ENCODE measurements around the gene ADAT1. TPM values are rescaled to one million over a fixed set of nuclear protein-coding genes. Genes with fewer than 3 reads are reported as not detected.

ADAT1 gene, protein sequence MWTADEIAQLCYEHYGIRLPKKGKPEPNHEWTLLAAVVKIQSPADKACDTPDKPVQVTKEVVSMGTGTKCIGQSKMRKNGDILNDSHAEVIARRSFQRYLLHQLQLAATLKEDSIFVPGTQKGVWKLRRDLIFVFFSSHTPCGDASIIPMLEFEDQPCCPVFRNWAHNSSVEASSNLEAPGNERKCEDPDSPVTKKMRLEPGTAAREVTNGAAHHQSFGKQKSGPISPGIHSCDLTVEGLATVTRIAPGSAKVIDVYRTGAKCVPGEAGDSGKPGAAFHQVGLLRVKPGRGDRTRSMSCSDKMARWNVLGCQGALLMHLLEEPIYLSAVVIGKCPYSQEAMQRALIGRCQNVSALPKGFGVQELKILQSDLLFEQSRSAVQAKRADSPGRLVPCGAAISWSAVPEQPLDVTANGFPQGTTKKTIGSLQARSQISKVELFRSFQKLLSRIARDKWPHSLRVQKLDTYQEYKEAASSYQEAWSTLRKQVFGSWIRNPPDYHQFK
- total RNA-seq: 100 to 1,000 TPM in 1 of 7 donors, 10 to 100 TPM in 6; 42.5 to 120 (median 65.5) TPM
- 10 to 100 TPM; 13.2 to 18.3 (median 14.5) TPM for polyA plus RNA-seq
- long read RNA-seq, donor 1, partial matches to known transcripts: 0 of 3 reads
- long read RNA-seq, donor 1, other reads (novel, unspliced or antisense): 0 of 3 reads
- long read RNA-seq, donor 2, partial matches to known transcripts: 0 of 1 reads
- long read RNA-seq, donor 2, other reads (novel, unspliced or antisense): 0 of 1 reads

- intact Hi-C loops (cut with DNase I; ENCODE audit: low total_unique reads): loop anchor here (5.0 to 10.0 kb wide), 2 partner anchors 56 to 158 kb away; partner anchors contain the start of genes GABARAPL2 and TMEM170A
- 1% methylated on average over 45 to 62 of the region's 62 CpGs for WGBS, 5 donors
- peak; percentile 58 to 80 (median 74) for TF ChIP-seq POLR2A (IDR thresholded peaks at IDR 0.05)
- TF ChIP-seq, protein P1, sequence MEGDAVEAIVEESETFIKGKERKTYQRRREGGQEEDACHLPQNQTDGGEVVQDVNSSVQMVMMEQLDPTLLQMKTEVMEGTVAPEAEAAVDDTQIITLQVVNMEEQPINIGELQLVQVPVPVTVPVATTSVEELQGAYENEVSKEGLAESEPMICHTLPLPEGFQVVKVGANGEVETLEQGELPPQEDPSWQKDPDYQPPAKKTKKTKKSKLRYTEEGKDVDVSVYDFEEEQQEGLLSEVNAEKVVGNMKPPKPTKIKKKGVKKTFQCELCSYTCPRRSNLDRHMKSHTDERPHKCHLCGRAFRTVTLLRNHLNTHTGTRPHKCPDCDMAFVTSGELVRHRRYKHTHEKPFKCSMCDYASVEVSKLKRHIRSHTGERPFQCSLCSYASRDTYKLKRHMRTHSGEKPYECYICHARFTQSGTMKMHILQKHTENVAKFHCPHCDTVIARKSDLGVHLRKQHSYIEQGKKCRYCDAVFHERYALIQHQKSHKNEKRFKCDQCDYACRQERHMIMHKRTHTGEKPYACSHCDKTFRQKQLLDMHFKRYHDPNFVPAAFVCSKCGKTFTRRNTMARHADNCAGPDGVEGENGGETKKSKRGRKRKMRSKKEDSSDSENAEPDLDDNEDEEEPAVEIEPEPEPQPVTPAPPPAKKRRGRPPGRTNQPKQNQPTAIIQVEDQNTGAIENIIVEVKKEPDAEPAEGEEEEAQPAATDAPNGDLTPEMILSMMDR (IDR thresholded peaks at IDR 0.05 in 8 of 11, conservative IDR thresholded peaks at IDR 0.05 in 3 of 11): peak in 3 of 11 experiments; percentile 17 to 47 (median 38)
- peak; percentile 97 to 99 (median 98) for TF ChIP-seq POLR2AphosphoS5 (IDR thresholded peaks at IDR 0.05)
- H3K27me3 ChIP-seq (replicated peaks in 1 of 7): no peaks in the 10 kb centered on the region
- peak within 1 kb of the TSS; percentile 62 to 94 (median 78) for H3K4me3 ChIP-seq
- DNase-seq: peak; percentile 100
- H3K9me3 ChIP-seq: no peaks in the 10 kb centered on the region
- peak within 1 kb of the TSS; percentile 89 to 97 (median 94) for H3K27ac ChIP-seq
- H3K4me1 ChIP-seq: peaks cover 14 to 62% (median 46%) of the 10 kb centered on the region in 6 donors
- H3K36me3 ChIP-seq: peaks cover 0 to 59% (median 38%) of the 10 kb centered on the region in 6 donors
Observed at GRCh38 chr16:75622761-75623605, at the start of gene ADAT1. ADAT1 (minus strand) TSS chr16:75623281; CDS start chr16:75620799, 2,482 bp downstream.

DNA sequence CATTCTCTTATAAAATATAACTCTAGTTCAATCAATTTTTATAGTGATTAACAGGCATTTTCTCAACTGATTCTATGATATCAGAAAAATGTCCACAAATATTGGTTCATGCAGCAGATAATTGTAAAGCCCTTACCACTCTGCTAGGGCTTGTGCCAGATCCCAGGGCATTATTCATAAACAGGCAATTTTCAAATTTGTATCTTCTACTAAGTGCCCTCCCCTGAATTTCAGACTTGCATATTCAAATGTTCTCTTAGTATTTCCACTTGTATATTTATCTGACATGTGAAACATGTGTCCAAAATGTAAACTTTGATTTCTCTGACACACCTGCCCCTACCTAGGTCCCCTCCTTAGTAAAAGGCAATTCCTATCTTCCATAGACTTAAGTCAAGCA is 44.4 kb upstream of the ADAT1 start:
- H3K4me1 ChIP-seq: no peaks in the 10 kb centered on the region
- peaks cover 0 to 3% (median 0%) of the 10 kb centered on the region in 6 donors for H3K36me3 ChIP-seq
- H3K4me3 ChIP-seq: no peak overlapping the region
- intact Hi-C loops (cut with DNase I; ENCODE audit: low total_unique reads): no loop called here
- TF ChIP-seq POLR2A (IDR thresholded peaks at IDR 0.05) (no peak), POLR2AphosphoS5 (IDR thresholded peaks at IDR 0.05) (no peak)
- TF ChIP-seq, protein P1 (IDR thresholded peaks at IDR 0.05 in 8 of 11, conservative IDR thresholded peaks at IDR 0.05 in 3 of 11): no peak
- H3K27me3 ChIP-seq (replicated peaks in 1 of 7): no peaks in the 10 kb centered on the region
- DNase-seq: no peak
- H3K9me3 ChIP-seq: no peaks in the 10 kb centered on the region
- no peak overlapping the region for H3K27ac ChIP-seq

DNA sequence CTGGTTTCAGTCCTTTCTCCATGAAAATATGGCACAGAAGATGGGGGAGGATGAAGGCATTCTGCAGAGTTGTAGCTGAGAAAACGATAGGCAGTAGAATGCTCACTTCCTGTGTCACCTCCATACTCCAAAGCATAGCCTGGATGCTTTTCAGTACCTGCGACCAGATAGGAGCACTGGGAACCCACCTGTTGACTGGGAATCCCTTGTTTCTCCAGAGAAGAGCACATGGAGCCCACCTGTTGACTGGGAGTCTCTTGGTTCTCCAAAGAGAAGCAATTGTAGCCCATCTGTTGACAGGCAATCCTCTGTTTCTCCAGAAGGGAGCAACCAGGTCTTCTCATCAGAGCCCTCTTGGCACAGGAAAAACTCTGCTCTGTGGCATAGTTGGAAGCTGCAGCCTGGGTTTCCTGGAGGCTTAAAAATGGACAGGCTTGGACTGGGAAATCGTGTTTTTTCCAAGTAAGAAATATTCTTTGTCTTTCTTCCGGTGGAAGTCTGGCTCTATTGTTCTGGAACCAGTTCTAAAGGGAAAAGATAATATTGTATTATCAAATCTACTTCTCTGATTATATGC is 37.7 kb upstream of the ADAT1 start:
- Histone ChIP-seq H3K4me3 (no peak overlapping the region), H3K36me3 (peaks cover 4 to 70% (median 42%) of the 10 kb centered on the region in 6 donors), H3K4me1 (peaks cover 0 to 13% (median 0%) of the 10 kb centered on the region in 6 donors), H3K27ac (peak overlapping the region in 1 of 8 donors; percentile 5), H3K9me3 (no peaks in the 10 kb centered on the region), H3K27me3 (replicated peaks in 1 of 7) (no peaks in the 10 kb centered on the region)
- whole genome bisulfite sequencing, 5 donors: 71 to 90% (median 85%) methylated on average over 4 of the region's 4 CpGs
- TF ChIP-seq POLR2AphosphoS5 (IDR thresholded peaks at IDR 0.05) (no peak), POLR2A (IDR thresholded peaks at IDR 0.05) (no peak)
- TF ChIP-seq, protein P1 (IDR thresholded peaks at IDR 0.05 in 8 of 11, conservative IDR thresholded peaks at IDR 0.05 in 3 of 11): no peak
- intact Hi-C loops (cut with DNase I; ENCODE audit: low total_unique reads): no loop called here
- no peak for DNase-seq

Measured in spleen (tissue), 13 donors.